Neuronal stem cell (in vitro differentiated cells): ENCODE results near the gene AGK.

Experiments used
- DNase-seq: peaks from one replicate; pipeline ENCODE4 v3.0.0-alpha.2; 2013; ENCODE audit warnings: low spot score
- H2AFZ ChIP-seq: one replicate; pipeline ENCODE4 v1.6.1; 2013; ENCODE audit warnings: mild to moderate bottlenecking, low read length, inconsistent platforms
- H2AK5ac ChIP-seq: 2 replicates; pipeline ENCODE4 v1.6.1; 2013; ENCODE audit warnings: low read depth, mild to moderate bottlenecking, inconsistent platforms, low read length, moderate library complexity, mixed read lengths
- H2BK120ac ChIP-seq: 2 replicates; pipeline ENCODE4 v1.6.1; 2013; ENCODE audit warnings: low read depth, mild to moderate bottlenecking, inconsistent platforms, low read length, moderate library complexity, mixed read lengths
- H2BK12ac ChIP-seq: one replicate; pipeline ENCODE4 v1.6.1; 2013; ENCODE audit warnings: low read length, inconsistent platforms
- H2BK15ac ChIP-seq: 2 replicates; pipeline ENCODE4 v1.6.1; 2013; ENCODE audit warnings: mild to moderate bottlenecking, low read length, inconsistent platforms, mixed read lengths
- H2BK5ac ChIP-seq: one replicate; pipeline ENCODE4 v1.6.1; 2013; ENCODE audit warnings: inconsistent platforms, mild to moderate bottlenecking, low read length, moderate library complexity
- H3K14ac ChIP-seq: one replicate; pipeline ENCODE4 v1.6.1; 2013; ENCODE audit warnings: low read length, inconsistent platforms
- H3K18ac ChIP-seq: 2 replicates; pipeline ENCODE4 v1.6.1; 2013; ENCODE audit warnings: low read length, inconsistent platforms
- H3K23ac ChIP-seq: 2 replicates; pipeline ENCODE4 v1.6.1; 2013; ENCODE audit warnings: low read depth, mild to moderate bottlenecking, mixed read lengths, low read length, inconsistent platforms; ENCODE audit not compliant: poor library complexity
- H3K27ac ChIP-seq: replicated peaks from 3 replicates; pipeline ENCODE4 v1.5.1; 2013; ENCODE audit warnings: low read length, inconsistent platforms
- H3K27me3 ChIP-seq, 3 experiments: 2 replicates each; pipeline ENCODE4 v1.6.1; 2013; ENCODE audit warnings: low read length in 3 of 3, mild to moderate bottlenecking in 2 of 3, inconsistent platforms in 1 of 3, low read depth in 1 of 3, mixed read lengths in 1 of 3, moderate library complexity in 1 of 3; ENCODE audit not compliant: control insufficient read depth in 3 of 3, insufficient read depth in 3 of 3
- H3K36me3 ChIP-seq, 2 donors: replicated peaks in 1 of 2; 2 replicates each; pipeline ENCODE4 v1.6.1; 2013; ENCODE audit warnings: low read length in 2 of 2; ENCODE audit not compliant: control insufficient read depth in 2 of 2, insufficient read depth in 2 of 2
- H3K4ac ChIP-seq: 2 replicates; pipeline ENCODE4 v1.6.1; 2013; ENCODE audit warnings: inconsistent platforms, mild to moderate bottlenecking, low read length, moderate library complexity
- H3K4me1 ChIP-seq, 2 donors: 1 replicate in 1 of 2; 2 replicates in 1 of 2; pipeline ENCODE4 v1.6.1; 2013; ENCODE audit warnings: low read length in 2 of 2, low read depth in 1 of 2; ENCODE audit not compliant: control insufficient read depth in 2 of 2, insufficient read depth in 1 of 2
- H3K4me2 ChIP-seq: one replicate; pipeline ENCODE4 v1.6.1; 2013; ENCODE audit warnings: mild to moderate bottlenecking, low read length, inconsistent platforms; ENCODE audit not compliant: insufficient read depth, poor library complexity, severe bottlenecking
- H3K4me3 ChIP-seq, 2 donors: 2 replicates each; pipeline ENCODE4 v1.5.1; 2013; ENCODE audit warnings: low read length in 2 of 2, mild to moderate bottlenecking in 2 of 2, inconsistent platforms in 1 of 2, moderate library complexity in 1 of 2
- H3K79me1 ChIP-seq: one replicate; pipeline ENCODE4 v1.6.1; 2013; ENCODE audit warnings: low read depth, mild to moderate bottlenecking, inconsistent platforms, low read length, moderate library complexity
- H3K9ac ChIP-seq: one replicate; pipeline ENCODE4 v1.6.1; 2013; ENCODE audit warnings: mild to moderate bottlenecking, low read depth, low read length, inconsistent platforms; ENCODE audit not compliant: poor library complexity
- H3K9me3 ChIP-seq, 2 donors: replicated peaks in 1 of 2; 2 replicates each; pipeline versions ENCODE3 to v1.6.1; 2013; ENCODE audit warnings: low read length in 2 of 2, mild to moderate bottlenecking in 2 of 2, inconsistent platforms in 1 of 2, low read depth in 1 of 2, mixed read lengths in 1 of 2, moderate library complexity in 1 of 2; ENCODE audit not compliant: control insufficient read depth in 2 of 2, insufficient read depth in 1 of 2
- H4K8ac ChIP-seq: one replicate; pipeline ENCODE4 v1.6.1; 2013; ENCODE audit warnings: low read depth, mild to moderate bottlenecking, inconsistent platforms, low read length, moderate library complexity
- H4K91ac ChIP-seq: one replicate; pipeline ENCODE4 v1.6.1; 2013; ENCODE audit warnings: low read length, low read depth, mild to moderate bottlenecking, inconsistent platforms; ENCODE audit not compliant: poor library complexity
- WGBS, 2 donors: extraction: QIAGEN DNeasy Blood & Tissue Kit; methylation state at CpG; one replicate each; pipeline ENCODE4 v1.1.7; 2013; ENCODE audit warnings: missing lambda C conversion rate in 2 of 2, mixed read lengths in 1 of 2; ENCODE audit not compliant: insufficient read length in 2 of 2, insufficient replicate concordance in 1 of 2; ENCODE audit errors: extremely low coverage in 2 of 2; 5-methylcytosine and 5-hydroxymethylcytosine counted together

AGK gene

DNA sequence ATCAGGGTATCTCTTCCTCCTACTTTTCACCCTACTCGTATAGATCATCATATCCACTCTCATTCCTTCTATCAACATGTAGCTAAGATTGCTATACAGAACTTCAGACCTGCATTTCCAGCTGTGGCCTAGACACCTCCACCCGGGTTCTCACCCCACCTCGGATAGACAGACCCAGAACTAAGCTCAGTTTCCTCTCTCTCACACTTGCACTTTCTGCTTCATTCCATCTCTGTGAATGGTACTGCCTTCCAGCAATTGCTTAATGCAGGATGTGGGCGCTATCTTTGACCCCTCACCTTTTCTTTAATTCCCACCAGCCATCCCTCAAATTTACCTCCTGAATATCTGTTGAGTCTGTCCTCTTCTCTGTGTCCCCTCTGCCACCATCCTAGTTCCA is 35.7 kb downstream of the AGK start:
- H2BK120ac ChIP-seq: no peak overlapping the region
- H2BK12ac ChIP-seq: no peak overlapping the region
- H3K4me2 ChIP-seq: no peak overlapping the region
- peaks cover 0 to 3% of the 10 kb centered on the region in 2 donors for H3K9me3 ChIP-seq
- no peak overlapping the region for H2AK5ac ChIP-seq
- no peak overlapping the region for H3K23ac ChIP-seq
- H4K8ac ChIP-seq: no peak overlapping the region
- H3K18ac ChIP-seq: no peak overlapping the region
- H3K4ac ChIP-seq: no peak overlapping the region
- H3K4me3 ChIP-seq: no peak overlapping the region
- peaks cover 3 to 4% of the 10 kb centered on the region in 2 donors for H3K4me1 ChIP-seq
- no peaks in the 10 kb centered on the region for H3K79me1 ChIP-seq
- no CpG with 5 or more reads among the region's 4 CpGs for WGBS, 2 donors
- no peak overlapping the region for H3K27ac ChIP-seq
- H2AFZ ChIP-seq: no peak overlapping the region
- H2BK15ac ChIP-seq: no peak overlapping the region
- no peak overlapping the region for H3K14ac ChIP-seq
- H3K9ac ChIP-seq: no peak overlapping the region
- H3K27me3 ChIP-seq: no peaks in the 10 kb centered on the region
- peaks cover 0 to 10% of the 10 kb centered on the region in 2 donors for H3K36me3 ChIP-seq
- DNase-seq: no peak
- H2BK5ac ChIP-seq: no peak overlapping the region
- H4K91ac ChIP-seq: no peak overlapping the region

DNA sequence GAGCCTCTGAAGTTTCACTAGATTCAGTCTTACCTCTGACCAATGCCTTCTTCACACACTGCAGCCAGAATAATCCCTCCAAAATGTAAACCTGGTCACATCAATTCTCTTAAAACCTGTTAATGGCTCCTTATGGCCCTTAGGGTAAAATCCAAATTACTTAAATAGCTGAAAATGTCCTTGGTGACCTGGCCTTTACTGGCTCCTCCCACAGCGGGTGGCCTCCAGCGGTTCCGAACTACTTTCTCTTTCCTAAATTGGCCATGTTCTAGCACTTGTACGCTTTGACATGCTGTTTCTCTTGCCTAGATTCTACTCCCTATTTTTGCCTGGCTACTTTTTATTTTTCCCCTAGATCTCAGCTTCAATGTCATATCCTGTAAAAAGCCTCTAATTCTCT is 36.1 kb downstream of the AGK start:
- Histone ChIP-seq H2AFZ (no peak overlapping the region), H2AK5ac (no peak overlapping the region), H3K9ac (no peak overlapping the region), H2BK15ac (no peak overlapping the region), H2BK5ac (no peak overlapping the region), H3K4ac (no peak overlapping the region), H3K27ac (no peak overlapping the region), H3K4me2 (no peak overlapping the region), H4K8ac (no peak overlapping the region), H4K91ac (no peak overlapping the region), H2BK120ac (no peak overlapping the region), H3K18ac (no peak overlapping the region), H3K4me3 (no peak overlapping the region), H3K27me3 (no peaks in the 10 kb centered on the region), H3K4me1 (peaks cover 3 to 4% of the 10 kb centered on the region in 2 donors), H3K14ac (no peak overlapping the region), H3K23ac (no peak overlapping the region), H3K36me3 (peaks cover 0 to 14% of the 10 kb centered on the region in 2 donors), H3K79me1 (no peaks in the 10 kb centered on the region), H2BK12ac (no peak overlapping the region), H3K9me3 (peaks cover 0 to 3% of the 10 kb centered on the region in 2 donors)
- WGBS, 2 donors: no CpG with 5 or more reads among the region's 4 CpGs
- no peak for DNase-seq

DNA sequence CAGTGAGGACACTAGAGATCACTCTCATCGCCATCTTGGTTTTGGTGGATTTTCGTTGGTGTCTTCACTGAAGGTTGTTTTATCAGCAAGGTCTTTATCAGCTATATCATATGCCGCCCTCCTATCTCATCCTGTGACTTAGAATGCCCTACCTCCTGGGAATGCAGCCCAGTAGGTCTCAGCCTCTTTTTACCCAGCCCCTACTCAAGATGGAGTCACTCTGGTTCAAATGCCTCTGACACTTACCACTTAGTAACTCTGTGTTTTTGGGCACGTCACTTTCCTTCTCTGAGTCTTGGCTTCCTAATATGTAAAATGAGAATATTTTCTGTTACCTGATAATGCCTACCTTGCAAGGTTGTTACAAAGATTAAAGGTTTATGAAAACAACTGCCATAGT is 37.7 kb downstream of the AGK start:
- Histone ChIP-seq H3K36me3 (peaks cover 0 to 25% of the 10 kb centered on the region in 2 donors), H3K4me2 (no peak overlapping the region), H2BK12ac (no peak overlapping the region), H3K23ac (no peak overlapping the region), H3K18ac (no peak overlapping the region), H3K4ac (no peak overlapping the region), H3K27me3 (no peaks in the 10 kb centered on the region), H3K9me3 (peaks cover 0 to 3% of the 10 kb centered on the region in 2 donors), H3K79me1 (no peaks in the 10 kb centered on the region), H4K91ac (no peak overlapping the region), H2BK5ac (no peak overlapping the region), H2AK5ac (no peak overlapping the region), H4K8ac (no peak overlapping the region), H2AFZ (no peak overlapping the region), H2BK15ac (no peak overlapping the region), H2BK120ac (no peak overlapping the region), H3K14ac (no peak overlapping the region), H3K27ac (no peak overlapping the region), H3K9ac (no peak overlapping the region), H3K4me1 (peaks cover 3 to 4% of the 10 kb centered on the region in 2 donors), H3K4me3 (no peak overlapping the region)
- no CpG with 5 or more reads among the region's 4 CpGs for WGBS, 2 donors
- DNase-seq: no peak

- H3K4me2 ChIP-seq: no peak overlapping the region
- H3K23ac ChIP-seq: no peak overlapping the region
- H3K4me3 ChIP-seq: no peak overlapping the region
- H3K4me1 ChIP-seq: peaks cover under 1 to 2% of the 10 kb centered on the region in 2 donors
- H3K27me3 ChIP-seq: no peaks in the 10 kb centered on the region
- no peak overlapping the region for H4K91ac ChIP-seq
- DNase-seq: no peak
- H3K4ac ChIP-seq: no peak overlapping the region
- WGBS, 2 donors: no CpG with 5 or more reads among the region's 3 CpGs
- no peak overlapping the region for H2BK15ac ChIP-seq
- H3K18ac ChIP-seq: no peak overlapping the region
- no peak overlapping the region for H2AFZ ChIP-seq
- H3K36me3 ChIP-seq: peaks cover 0 to 31% of the 10 kb centered on the region in 2 donors
- no peaks in the 10 kb centered on the region for H3K79me1 ChIP-seq
- H2BK12ac ChIP-seq: no peak overlapping the region
- H3K14ac ChIP-seq: no peak overlapping the region
- no peak overlapping the region for H3K9ac ChIP-seq
- H2BK5ac ChIP-seq: no peak overlapping the region
- no peak overlapping the region for H2BK120ac ChIP-seq
- H3K27ac ChIP-seq: no peak overlapping the region
- H4K8ac ChIP-seq: no peak overlapping the region
- no peaks in the 10 kb centered on the region for H3K9me3 ChIP-seq
- H2AK5ac ChIP-seq: no peak overlapping the region
Measured at GRCh38 chr7:141590071-141590470, 38.9 kb downstream of the AGK start.
